HG03280 (cell line): ENCODE results near the gene NAA38.

Source experiments
- ATAC-seq: cut with Tn5 transposase; IDR thresholded peaks from one replicate; pipeline ENCODE4 v1.9.1; 2021; ENCODE audit warnings: mild to moderate bottlenecking, moderate library complexity; ENCODE audit not compliant: unreplicated experiment

The NAA38 gene

DNA sequence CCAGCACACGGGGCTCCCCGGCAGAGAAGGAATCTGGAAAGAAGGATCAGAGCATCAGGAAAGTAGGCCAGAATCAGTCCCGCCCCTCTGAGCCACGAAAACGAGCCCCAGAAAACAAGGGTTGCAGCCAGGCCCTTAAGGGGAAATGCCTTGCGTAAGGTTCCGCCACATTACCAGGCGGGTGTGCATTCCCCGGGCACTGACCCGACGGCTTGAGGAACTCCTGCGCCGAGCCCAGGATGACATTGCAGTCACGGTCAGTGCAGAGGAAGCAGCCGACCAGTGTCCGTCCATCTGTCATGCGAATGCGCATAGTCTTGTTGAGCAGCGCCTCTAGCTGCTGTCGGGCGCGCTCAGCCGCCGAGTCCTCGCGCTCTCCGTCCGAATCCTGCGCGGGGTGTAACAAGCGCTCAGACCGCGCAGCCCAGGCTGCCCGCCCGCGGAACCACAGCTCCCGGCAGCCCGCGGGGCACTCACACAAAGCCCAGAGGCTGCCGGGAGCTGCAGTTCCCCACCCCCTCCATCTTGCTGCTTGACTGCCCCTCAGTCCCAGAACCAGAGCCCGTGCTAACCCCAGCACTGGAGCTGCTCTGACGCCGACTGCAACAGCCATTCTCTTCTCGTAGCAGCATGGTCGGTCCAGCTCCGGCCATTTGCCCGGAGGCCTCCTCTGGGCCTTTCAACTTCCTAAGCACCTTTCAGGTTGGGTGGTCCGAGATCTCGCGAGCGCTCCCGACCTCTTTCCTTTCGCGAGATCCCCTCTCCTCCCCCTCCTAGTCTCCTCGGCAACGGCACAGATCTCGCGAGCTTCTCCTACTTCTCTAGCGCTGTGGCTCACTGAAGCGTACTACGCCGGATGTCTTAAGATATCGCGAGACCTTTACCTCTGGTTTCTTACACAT lies at the start of gene NAA38:
Gene NAA38, minus strand, starts transcription at position 749 of the 902 bp plus-strand sequence. Its CDS starts 96 bp downstream, at position 653.
- ATAC-seq, result peak; percentile 73

- no peak for ATAC-seq
These were observed 46.1 kb upstream of the NAA38 start for GRCh38 chr17:7903154-7904103.

DNA sequence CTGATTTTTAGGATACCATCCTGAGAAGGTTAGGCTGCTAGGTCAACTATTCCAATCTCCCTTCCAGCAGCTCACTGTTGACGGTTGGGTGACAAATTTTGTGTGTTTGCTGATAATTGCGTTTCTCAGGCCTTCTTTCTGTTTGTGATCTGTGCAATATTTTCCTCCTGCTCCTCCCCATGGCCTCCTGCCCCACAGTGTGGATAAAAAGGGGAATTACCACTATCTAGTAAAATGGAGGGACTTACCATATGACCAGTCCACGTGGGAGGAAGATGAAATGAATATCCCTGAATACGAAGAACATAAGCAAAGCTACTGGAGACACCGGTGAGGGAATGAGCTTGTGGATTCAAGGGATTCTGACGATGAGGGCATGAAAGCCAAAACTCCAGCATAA lies 40.4 kb upstream of the NAA38 start:
- no peak for ATAC-seq

GRCh38 chr17:7897090-7897489 lies 39.7 kb upstream of the NAA38 start:
- no peak for ATAC-seq

DNA sequence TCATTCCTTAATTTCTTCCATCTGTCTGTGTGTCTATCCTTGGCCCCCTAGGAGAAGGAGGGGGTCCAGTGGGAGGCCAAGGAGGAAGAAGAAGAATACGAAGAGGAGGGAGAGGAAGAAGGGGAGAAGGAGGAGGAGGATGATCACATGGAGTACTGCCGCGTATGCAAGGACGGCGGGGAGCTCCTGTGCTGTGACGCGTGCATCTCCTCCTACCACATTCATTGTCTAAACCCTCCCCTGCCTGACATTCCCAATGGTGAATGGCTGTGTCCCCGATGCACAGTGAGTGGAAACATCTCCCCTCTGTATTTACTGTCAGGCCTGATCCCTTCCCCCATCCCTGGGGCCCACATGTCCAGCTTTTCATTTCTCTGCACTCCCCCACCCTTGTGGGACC lies 37.5 kb upstream of the NAA38 start:
- no peak for ATAC-seq

DNA sequence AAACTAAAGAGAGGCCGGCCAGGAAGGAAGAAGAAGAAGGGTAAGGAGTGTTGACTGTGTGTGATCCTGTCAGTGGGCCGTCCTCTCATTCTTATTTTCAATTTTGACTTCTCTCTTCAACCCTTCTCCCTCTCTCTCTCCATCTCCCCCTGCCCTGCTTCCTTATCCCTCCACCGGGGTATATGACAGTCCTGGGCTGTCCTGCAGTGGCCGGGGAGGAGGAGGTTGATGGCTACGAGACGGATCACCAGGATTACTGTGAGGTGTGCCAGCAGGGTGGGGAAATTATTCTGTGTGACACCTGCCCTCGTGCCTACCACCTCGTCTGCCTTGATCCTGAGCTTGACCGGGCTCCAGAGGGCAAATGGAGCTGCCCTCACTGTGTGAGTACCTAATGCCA lies 36.9 kb upstream of the NAA38 start:
- no peak for ATAC-seq

DNA sequence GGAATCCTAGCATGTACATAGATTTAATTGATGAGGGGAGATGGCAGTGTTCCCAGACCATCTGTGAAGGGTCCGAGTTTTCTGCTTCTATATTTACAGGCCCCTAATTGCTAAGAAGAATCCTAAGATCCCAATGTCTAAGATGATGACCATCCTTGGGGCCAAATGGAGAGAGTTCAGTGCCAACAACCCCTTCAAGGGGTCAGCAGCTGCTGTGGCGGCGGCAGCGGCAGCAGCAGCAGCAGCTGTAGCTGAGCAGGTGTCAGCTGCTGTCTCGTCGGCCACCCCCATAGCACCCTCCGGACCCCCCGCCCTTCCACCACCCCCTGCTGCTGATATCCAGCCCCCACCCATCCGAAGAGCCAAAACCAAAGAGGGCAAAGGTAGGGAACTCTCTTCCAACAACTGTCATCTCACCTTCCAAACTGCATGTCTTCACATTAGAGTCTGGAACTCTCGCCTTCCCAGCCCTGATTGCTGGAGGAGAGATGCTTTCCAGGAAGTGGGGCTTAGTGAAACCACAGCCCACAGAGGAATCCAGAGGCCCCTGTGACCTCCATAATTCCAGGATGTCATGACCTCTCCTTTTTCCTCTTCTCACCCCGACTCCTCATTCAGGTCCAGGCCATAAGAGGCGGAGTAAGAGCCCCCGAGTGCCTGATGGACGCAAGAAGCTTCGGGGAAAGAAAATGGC lies 36.0 kb upstream of the NAA38 start:
- no peak for ATAC-seq

- ATAC-seq, result no peak
These were observed 32.0 kb upstream of the NAA38 start for GRCh38 chr17:7889166-7889955.

DNA sequence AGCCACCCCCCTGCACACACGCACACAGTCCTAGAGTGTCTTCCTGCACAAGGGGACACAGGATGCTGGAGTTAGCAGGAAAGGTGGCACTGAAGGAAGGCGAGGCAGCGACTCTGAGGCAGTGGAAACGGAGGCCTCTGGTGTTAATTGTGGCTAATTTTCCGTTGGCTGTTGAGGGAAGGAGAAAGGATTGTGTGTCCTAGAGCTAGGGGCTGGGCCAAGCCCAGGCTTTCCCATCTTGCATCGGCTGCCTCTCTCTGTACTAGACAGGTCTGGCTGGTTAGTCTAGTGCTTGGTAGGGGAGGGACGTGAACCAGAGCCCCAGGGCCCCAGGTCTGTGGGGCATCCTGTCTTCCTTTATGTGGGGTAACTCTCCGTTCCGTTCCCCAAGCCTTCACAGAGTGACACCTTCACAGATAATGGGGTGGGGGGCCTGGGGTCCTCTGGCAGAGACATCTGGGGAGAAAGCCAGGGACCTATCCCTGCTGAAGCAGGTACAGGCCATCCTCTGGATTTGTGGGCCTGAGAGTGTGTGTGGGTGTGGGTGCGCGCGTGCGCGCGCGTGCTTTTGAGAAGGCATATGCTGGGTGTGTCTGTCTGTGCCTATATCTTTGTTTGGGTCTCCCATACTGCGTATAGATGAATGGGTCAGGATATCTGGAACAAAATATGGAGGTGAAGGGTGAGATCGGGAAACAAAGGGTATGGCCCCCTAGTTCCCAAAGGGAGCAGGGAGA lies 31.0 kb upstream of the NAA38 start, which contains the start of gene CHD3:
Gene CHD3, plus strand, starts transcription at position 606 of the 737 bp plus-strand sequence. CDS start 212 bp downstream, outside the sequence.
- ATAC-seq, result no peak

GRCh38 chr17:7887482-7888183 lies 30.3 kb upstream of the NAA38 start:
- ATAC-seq, result peak; percentile 41

- ATAC-seq, result no peak
These were observed 29.7 kb upstream of the NAA38 start for GRCh38 chr17:7887038-7887481.

DNA sequence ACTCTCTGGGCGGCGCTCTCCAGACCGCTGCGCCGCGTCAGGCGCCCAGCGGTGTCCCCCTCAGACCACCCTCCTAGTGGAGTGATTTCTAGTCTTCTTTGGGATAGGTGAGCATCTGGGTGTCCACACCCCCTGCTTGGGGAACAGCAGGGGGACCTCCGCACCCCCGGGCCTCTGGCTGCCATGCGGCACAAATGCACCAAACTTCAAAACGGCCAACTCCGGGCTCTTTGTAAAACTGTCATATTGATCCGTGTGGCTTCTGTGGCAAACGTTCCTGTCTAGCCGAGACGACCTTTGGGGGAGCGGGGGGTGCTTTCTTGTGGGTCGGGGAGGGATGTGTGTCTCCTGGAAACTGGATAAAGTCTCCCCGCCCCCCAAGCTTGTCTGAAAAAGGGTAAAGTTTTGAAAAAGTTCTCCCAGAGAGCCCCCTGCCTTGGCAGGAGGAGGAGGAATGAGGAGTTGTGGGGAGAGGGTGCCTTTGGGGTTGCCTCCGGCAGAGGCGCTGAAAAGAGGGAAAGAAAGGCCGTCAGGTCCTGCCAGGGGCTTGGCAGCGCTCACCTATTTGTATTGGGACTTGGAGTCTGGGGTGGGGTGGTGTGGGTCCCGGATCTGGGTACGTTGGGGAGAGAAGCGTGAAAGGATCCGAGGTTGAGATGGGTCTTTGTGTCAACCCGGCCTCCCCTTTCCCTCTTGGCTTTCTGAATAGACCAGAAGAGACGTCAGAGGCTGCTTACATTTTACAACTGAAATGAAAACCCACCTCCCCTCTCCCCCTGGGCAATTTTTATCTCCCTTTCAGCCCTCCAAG lies 29.1 kb upstream of the NAA38 start:
- ATAC-seq, result no peak

DNA sequence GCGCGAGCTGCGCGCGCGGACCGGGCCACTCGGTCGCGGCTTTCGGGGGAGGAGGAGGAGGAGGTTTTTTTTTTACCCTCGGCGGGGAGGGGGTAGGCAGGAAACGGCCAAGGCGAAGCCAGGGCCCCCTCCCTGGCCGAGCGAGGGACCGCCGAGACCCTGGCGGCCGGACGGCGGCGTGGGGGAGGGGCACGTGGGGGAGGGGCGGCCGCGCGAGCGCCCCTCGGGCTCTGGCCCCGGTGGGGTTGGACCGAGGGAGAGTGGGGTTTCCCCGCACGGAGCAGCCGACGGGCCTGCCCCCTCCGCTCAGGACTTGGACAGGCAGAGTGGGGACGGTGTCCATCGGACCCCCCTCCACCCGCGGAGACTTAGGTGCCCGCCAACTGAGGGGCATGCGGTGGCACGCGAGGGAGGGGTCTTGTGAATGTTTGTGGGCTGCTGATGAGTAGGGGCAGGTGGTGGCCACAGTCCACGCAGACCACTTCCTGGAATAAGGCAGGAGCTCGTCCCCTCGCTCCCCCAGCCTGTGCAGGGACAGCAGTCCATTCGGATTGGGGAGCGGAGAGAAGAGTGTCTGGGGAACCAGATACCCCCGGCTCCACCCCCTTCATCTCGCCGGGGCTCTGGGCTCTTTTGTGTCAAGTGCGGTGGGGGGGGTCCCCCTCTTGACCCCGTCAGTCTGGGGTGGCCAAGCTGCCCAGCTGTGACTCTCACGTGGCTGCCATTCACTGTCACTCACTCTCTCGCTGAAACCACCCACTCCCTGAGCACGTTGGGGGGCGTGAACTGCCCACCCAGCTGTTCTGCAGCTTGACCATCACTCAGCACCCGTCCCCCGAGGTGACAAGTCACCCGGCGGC lies 28.2 kb upstream of the NAA38 start:
- peak; percentile 32 for ATAC-seq

DNA sequence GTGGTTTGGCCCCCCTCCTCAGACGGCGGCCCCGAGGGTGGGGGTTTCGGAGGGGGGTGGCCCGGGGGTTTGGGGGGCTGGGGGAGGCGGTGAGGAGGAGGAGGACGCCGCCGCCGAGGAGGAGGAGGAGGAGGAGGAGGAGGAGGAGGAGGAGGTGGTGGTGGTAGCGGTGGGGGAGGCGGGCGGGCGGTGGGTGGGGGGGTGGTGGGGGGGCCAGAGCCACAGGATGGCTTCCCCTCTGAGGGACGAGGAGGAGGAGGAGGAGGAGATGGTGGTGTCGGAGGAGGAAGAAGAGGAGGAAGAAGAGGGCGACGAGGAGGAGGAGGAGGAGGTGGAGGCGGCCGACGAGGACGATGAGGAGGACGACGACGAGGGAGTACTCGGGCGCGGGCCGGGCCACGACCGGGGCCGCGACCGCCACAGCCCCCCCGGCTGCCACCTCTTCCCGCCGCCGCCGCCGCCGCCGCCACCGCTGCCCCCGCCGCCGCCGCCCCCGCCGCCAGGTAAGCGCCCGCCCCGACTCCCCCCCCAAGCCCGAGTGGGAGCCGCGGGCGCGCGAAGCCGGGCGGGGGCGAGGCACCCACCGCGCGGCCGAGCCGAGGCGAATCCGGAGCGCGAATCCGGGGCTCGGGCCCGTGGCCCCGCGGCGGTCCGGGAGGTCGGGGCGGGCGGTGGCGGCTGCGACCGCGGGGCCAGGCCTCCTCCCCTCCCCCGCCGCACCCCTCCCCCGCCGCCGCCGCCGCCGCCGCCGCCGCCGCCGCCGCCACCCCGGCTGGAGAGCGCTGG lies 27.4 kb upstream of the NAA38 start:
- peak; percentile 15 for ATAC-seq

- ATAC-seq, result no peak
These were observed 26.5 kb upstream of the NAA38 start for GRCh38 chr17:7883781-7884386.

DNA sequence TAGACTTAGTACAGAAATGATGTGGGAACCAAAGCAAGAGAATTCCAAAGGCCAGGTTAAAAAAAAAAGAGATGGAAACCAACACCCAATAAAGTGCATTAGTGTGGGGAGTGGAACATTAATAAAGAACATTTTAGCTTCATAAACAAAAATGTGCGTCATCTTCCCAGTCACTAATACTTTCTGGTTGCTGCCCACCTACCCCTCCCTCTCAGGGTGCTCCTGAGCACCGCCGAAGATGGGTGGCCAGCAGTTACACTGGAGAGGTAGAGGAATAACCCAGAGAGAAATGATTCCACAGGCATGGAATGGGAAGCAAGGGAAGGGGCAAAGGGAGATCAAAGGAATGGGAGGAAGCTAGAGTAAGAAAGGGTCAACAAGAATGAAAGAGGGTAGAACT lies 25.3 kb upstream of the NAA38 start:
- ATAC-seq, result no peak
